ENCODE results near the gene SHQ1.

DNA sequence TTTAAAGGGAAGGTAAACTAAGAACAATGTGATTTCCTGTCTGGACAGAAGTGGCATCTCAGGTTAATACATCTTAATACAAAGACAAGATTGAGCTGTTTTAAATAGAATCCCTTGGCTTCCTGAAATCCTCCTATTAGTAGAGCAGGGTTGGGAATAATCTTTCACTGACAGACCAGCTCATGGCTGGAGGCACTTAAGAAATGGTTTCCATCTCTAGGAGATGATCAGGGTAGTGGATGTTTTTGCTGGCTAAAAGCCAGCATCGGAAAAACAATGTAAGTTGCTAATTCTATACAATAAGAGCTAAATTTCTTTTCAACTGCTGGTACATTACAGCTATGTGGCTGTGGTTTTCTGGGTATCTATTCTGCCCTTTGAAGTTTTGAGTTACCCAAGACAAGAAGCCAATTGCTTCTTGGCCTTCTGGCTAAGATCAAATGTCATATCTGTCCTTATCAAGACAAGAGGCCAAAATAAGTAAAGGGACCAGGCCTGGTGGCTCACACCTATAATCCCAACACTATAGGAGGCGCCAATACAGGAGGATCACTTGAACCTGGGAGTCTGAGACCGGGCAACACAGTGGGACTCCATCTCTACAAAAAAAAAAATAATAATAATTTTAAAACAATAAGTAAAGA lies 49.6 kb downstream of the SHQ1 start:
- TF ChIP-seq, protein P1, sequence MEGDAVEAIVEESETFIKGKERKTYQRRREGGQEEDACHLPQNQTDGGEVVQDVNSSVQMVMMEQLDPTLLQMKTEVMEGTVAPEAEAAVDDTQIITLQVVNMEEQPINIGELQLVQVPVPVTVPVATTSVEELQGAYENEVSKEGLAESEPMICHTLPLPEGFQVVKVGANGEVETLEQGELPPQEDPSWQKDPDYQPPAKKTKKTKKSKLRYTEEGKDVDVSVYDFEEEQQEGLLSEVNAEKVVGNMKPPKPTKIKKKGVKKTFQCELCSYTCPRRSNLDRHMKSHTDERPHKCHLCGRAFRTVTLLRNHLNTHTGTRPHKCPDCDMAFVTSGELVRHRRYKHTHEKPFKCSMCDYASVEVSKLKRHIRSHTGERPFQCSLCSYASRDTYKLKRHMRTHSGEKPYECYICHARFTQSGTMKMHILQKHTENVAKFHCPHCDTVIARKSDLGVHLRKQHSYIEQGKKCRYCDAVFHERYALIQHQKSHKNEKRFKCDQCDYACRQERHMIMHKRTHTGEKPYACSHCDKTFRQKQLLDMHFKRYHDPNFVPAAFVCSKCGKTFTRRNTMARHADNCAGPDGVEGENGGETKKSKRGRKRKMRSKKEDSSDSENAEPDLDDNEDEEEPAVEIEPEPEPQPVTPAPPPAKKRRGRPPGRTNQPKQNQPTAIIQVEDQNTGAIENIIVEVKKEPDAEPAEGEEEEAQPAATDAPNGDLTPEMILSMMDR (IDR thresholded peaks at IDR 0.05), result no peak
- no peak for TF ChIP-seq POLR2A (IDR thresholded peaks at IDR 0.05)

Data from heart left ventricle (tissue), 13 donors.